Inflammatory macrophage (primary cell): ENCODE results near the gene SFRP5.

ENCODE experiments used
- DNase-seq, 2 donors: peaks; one replicate each; pipeline ENCODE4 v3.0.0-alpha.2; 2020 to 2022

The SFRP5 gene

DNA sequence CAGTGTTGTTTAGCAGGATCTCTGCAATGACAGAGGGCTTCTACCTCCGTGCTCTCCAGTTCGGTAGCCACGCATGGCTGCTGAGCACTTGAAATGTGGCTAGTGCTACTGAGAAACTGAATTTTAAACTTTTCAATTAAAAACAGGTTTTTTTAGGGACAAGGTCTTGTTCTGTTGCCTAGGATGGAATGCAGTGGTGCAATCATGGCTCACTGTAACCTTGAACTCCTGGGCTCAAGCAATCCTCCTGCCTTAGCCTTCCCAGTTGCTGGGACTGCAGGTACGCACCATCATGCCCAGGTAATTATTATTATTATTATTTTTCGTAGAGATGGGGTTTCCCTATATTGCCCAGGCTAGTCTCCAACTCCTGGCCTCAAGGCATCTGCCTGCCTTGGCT is 13.4 kb upstream of the SFRP5 start:
- DNase-seq: no peak

DNA sequence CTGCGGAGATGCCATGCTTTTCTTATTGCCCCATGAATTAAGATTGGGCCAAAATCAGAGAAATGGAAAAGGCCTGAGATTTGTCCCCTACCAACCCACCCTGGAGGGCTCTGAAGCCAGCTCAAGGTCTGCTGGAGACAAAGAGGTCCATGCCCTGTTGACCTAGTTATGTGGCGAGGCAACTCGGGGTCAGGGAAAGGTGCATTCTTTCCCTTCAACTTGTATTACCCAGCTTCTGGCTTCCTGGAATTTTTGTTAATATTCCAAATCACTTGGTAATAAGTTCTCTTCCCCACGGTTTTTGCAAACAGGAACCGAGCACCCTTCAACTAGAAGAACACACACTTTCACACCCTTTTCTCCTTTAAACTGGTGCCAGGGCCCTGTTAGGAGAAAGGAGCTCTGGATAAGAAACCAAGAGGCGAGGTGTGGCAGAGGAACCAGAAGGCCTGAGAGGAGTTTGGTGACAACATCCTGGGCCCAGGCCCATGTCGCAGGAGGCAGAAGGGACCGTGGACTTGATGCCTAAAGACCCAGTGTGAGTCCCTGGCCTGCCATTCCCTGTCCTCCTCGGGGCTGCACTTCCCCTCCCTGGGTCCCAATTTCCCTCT is 12.5 kb upstream of the SFRP5 start:
- DNase-seq: no peak

GRCh38 chr10:97782455-97783228 is 10.8 kb upstream of the SFRP5 start:
- no peak for DNase-seq

DNA sequence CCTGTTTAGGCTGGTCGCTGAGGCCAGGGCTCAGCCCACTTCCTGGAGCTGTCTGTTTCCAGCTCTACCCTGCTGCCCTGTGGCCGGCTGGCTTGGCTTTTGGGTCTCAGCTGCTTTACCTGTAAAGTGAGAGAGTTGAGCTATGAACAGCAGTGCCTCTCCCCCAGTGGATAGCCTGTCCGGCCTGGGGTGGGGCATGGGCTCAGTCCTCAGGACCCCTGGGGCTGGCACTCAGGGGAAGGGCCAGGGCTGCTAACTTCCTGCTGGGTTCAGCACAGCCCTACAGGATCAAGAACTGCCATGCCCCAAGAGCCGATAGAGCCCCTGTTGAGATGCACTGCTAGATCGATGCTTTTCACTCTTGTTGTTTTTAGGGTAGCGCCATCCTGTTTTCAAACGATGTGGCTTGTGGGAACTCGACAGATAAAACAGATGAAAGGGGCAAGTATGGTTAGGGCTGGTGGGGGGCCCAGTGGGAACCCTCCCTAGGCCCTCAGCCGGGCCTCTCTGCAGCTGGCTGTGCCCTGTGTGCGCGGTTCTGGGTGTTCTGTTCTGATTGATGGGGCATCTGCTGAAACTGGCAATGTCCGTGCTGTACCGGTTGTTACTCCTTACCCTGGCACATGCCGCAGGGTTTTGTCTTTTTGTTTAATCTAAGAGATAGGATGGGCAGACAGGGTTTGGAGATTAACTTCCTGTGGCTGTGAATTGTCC is 10.0 kb upstream of the SFRP5 start:
- DNase-seq: no peak

DNA sequence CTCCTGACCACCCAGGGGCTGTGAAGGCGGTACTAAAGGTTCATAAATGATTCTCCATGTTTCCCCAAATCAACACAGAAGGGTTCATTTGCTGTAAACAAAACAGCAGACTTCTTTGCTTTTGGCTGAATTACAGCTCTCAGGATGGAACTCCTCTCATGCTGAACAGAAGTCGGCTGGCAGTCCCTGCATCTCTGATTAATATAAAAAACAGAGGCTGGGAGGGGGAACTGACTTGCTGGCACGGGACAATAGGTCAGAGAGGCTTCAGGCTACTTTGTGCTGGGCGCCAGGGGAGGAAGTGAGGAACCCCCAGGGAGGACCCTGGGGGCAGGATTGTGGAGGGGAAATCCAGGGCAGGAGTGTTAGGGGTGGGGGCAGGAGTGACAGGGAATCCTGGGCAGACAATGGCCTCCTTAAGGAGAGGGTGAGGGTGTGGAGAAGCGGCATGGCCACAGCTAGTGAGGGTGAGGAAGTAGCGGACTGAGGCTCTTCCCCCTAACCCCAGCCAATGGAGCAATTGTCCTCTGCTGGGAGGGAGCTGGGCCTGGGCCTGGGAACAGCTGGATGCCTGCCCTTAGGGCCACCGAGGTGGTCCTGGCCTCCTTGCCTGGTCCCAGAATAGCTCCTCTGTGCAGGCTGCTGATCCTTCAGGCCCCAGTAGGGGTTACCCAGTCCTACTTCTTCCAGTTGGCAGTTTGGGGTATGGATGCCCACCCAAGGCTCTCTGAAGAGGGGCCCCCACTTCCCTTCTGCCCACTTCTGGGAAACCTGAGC is 9.2 kb upstream of the SFRP5 start:
- DNase-seq: no peak

DNA sequence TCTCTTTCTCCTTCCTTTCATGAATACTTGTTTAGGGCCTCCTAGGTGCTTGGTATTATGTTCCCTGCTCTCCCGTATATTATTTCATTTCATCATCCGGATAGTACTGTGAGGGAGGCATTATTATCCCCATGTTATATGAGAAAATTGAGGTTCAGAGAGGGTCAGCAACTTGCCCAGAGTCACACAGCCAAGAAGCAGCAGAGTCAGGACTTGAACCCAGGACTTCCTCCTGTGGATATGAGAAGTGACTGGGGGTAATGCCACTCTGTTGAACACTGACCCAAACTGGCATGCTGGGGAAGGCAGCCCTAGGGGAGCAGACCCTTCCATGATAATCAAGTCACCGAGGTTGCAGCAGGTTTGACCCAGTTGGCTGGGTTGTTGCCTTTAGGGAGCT is 8.2 kb upstream of the SFRP5 start:
- DNase-seq: no peak

DNA sequence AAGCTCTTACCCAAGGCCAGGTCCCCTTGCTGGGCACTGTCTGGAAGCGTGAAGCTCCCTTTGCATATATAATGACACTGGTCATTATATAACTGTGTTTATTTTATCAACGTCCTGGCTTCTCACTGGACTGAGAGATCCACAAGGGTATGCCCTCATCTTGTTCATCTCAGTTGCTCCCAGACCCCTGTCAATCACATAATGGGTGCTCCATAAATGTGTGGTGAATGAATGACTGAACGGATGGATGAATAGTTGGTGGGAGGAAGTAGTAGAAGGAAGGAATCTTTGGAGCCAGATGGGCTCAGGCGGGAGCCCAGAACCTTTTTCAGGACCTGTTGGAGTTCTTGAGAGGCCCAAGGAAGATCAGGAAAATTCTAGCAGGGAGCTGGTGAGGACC is 7.7 kb upstream of the SFRP5 start:
- no peak for DNase-seq

GRCh38 chr10:97778452-97779302 is 6.9 kb upstream of the SFRP5 start:
- no peak for DNase-seq

- no peak for DNase-seq
Observed at GRCh38 chr10:97777143-97777542, 5.3 kb upstream of the SFRP5 start.

- no peak for DNase-seq
Observed at GRCh38 chr10:97774811-97775294, 3.1 kb upstream of the SFRP5 start.

DNA sequence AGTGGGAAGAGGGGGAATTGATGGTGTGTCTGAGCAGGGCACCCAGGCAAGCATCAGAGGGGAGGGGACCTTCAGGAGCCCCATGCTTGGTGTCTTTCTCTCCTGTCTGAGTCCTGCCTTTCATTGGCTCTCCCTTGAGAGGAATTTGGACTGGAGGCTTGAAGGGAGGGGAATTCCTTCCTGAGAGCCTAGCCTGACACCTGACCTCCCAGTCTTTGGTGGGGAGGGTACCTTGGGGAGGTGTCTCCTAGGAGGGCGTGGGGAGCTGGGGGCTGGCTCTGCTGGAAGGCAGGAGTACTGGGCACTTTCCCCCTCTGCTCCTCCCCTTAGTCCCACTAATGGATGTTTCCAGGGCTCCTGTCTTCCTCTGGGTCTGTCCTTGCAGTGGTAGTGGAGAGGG is 1.3 kb upstream of the SFRP5 start:
- DNase-seq: no peak

- no peak for DNase-seq
Observed at GRCh38 chr10:97771055-97771891, 526 bp downstream of the SFRP5 start.

GRCh38 chr10:97770255-97770654 is 1.5 kb downstream of the SFRP5 start:
- DNase-seq: peak; percentile 36 to 40

DNA sequence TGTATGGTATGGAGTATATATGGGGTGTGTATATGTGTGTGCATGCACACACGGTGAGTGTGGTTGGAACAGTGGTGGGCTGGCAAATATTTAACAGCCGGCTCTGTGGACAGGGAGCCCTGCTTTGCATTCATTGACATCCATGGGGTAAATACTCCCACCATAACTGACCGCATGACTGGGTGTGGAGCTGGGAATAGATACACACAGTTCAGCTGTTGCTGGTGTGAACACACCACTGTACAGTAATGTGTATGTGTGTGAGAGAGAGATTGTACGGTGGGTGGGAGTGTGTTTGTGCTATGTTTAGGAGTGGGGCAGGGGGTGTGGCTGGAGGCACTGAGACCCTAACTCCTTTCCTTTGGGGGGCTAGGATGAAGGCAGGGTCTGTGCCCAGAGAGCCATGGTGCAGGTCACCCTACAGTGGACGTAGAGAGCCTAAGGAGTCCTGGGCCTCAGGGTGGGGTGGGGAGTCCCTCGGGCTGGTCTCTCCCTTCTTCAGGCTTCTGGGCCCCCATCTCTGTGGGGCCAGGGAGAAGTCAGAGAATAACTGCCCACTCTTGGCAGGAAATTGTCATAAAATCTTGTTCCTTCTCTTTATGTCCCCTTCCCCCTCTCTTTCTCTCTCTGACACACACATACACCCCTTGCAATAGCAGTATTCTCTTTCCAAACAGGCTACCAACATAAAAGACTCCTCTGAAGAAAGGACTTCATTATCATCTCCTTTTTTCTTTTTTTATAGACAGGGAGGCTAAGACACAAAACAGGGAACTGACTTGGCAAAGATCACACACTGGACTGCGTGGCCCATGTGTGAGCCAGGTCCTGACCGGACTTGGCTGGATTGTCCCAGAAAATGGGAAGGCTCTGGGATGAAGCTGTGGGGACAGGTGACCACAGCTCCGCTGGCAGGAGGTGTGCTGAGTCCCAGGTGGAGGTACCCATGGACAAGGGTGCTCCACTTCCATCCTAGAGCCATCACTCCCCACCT is 3.2 kb downstream of the SFRP5 start:
- no peak for DNase-seq

DNA sequence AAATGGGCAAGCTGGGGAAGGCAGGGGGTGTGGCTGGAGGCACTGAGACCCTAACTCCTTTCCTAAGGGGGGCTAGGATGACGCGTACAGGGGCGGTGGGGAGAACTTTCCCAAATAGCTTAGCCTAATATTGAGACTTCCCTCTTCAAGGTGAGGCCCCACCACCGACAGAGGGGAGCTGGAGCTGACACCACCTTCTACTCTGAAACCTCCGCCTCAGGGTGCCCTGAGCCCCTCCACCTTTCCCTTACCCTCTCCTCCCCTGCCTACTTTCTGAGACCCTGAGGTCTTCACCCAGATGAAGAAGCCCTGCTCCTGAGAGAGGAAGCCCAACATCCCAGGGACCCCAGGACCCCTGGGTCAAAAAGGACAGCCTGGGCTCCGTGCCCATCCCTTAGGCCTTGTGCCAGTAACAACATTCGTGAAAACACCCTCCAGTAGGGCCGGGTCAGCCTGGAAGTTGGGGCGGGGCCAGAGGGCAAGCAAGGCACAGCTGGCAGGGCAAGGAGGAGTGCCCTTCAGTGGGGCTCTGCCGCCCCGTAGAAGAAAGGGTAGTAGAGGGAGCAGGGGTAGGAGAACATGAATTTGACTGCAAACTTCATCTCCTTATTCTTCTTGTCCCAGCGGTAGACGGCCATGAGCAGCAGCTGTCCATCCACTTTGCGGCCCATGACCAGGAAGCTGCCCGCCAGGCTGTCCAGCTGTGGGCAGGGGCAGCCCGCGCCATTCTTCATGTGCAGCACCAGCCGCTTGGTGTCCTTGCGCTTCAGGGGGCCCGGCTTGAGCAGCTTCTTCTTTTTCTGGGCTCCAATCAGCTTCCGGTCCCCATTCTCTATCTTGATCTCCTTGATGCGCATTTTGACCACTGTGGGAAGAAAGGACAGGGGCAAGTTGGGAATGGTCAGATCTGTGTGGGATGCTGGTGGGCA is 4.5 kb downstream of the SFRP5 start:
- no peak for DNase-seq

DNA sequence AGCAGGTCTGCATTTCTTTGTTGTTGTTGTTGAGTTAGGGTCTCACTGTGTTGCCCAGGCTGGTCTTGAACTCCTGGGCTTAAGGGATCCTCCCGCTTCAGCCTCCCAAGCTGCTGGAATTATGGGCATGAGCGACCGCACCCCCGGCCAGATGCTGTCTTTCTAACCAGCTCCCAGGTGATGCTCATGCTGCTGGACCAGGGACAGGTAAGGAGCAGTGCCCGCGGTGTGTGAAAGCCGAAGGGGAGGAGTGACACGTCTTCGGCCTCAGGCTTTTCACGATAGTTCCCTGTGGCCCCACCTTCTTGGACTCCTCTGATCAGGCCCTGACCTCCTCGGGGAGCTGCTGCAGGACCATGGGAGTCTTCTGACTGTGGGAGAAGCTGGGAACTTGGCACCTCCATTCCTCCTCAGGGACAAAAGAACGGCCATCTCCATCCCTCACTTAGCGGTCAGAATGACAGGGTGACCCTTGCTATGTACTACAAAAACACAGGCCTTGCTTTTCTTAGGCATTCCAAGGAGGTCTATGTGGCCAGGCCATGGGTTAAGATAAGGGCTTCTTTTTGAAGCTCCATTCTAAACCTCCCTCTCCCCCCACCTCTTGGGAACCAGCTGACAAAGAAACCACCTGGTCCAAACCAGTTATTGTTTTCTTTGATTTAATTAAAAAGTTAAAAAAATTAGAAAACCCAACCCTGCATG is 5.5 kb downstream of the SFRP5 start:
- DNase-seq: no peak

DNA sequence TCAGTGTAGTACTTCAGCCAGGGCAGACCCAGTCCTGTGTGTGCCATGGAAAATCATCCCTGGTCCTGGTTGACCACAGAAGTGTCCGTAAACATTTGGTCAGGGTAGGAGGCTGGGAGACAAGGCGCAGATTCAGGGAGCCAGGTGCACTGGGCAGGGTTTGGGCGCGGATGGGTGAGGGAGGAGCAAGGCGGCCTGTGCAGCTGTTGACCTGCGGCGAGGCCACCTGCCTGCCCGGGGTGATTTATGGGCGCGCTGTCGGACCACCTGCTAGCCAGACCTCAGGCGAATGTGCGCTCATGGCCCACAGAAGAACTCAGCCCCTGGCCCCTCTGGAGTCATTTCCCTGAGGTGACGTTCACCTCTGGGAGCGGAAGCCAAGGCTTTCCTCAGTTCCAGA is 6.6 kb downstream of the SFRP5 start:
- DNase-seq: no peak

- DNase-seq: no peak
Observed at GRCh38 chr10:97764519-97764931, 7.3 kb downstream of the SFRP5 start.
